Measurements from ENCODE around the gene DOK6. TPM values are rescaled to one million over a fixed set of nuclear protein-coding genes. Genes with fewer than 3 reads are reported as not detected.

The DOK6 gene
- total RNA-seq, 2 experiments from 2014 or later = not detected

DNA sequence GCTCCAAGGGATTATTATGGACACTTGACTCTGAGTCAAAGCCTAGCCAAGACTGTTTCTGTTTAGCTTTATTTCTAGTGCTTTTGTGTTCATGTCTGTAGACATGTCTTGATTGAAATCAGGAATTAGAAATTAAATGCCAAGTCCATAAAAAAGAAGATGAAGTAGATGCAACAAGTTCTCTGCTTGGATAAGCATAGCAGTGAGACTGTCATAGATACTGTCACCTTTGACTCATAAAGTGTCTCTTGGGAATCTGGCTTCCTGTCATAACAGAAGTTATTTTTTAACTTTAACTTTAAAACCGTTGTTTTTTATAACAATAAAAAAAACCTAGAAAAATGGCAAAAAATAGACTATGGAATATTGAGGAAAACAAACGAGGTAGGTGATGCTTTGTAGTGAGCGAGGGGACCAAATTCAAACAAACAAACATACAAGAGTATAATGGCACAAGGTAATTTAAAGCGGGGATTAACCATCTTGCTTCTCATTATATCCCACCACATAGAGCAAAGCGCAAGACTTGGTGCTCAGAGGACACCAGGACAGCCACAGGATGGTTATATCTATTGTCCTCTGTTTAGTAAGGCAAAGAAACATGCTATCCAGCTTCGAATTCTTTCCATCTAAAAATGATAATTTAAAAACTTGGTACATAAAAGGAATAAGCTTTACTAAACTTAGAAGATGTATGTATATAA lies 482.4 kb downstream of the DOK6 start:
- peaks cover 2% of the 10 kb centered on the region for H3K9me3 Mint-ChIP-seq
- H3K36me3 Mint-ChIP-seq (ENCODE audit: low read depth) = peaks cover 83% of the 10 kb centered on the region
- ChIA-PET CTCF (interaction anchor here (0.6 kb wide), 1 partner anchor 94 kb away, joined by 3 read pairs; no protein-coding TSS in a partner anchor), POLR2A (interaction anchor here (0.6 to 1.5 kb wide), 3 partner anchors 15 to 127 kb away, joined by 3 to 5 read pairs (median 3); no protein-coding TSS in a partner anchor)
- DNase-seq = no peak
- intact Hi-C loops (cut with DNase I, micrococcal nuclease) = no loop called here
- H3K27ac ChIP-seq (ENCODE audit: low read depth in 1 of 2, low read length in 2 of 2) = no peak overlapping the region
- H3K4me1 Mint-ChIP-seq (ENCODE audit: low read depth) = peaks cover 85% of the 10 kb centered on the region
- no peaks in the 10 kb centered on the region for H3K27me3 ChIP-seq (ENCODE audit: control insufficient read depth in 1 of 2, insufficient read depth in 2 of 2, low read length in 2 of 2)
- H3K4me1 ChIP-seq (ENCODE audit: insufficient read depth, low read length) = peaks cover 28% of the 10 kb centered on the region
- H3K9me3 ChIP-seq (ENCODE audit: control insufficient read depth in 1 of 2, insufficient read depth in 1 of 2, low read length in 2 of 2) = no peaks in the 10 kb centered on the region
- H3K36me3 ChIP-seq (ENCODE audit: insufficient read depth, low read length) = peaks cover 14% of the 10 kb centered on the region
- H3K4me3 Mint-ChIP-seq = no peak overlapping the region
- no peak overlapping the region for H3K4me3 ChIP-seq (ENCODE audit: low read length)
- no peak for ATAC-seq (ENCODE audit: poor library complexity)
- H3K27me3 Mint-ChIP-seq = no peaks in the 10 kb centered on the region
- H3K27ac Mint-ChIP-seq = peak overlapping the region; percentile 91
- TF ChIP-seq CTCF (IDR thresholded peaks at IDR 0.05) = no peak

DNA sequence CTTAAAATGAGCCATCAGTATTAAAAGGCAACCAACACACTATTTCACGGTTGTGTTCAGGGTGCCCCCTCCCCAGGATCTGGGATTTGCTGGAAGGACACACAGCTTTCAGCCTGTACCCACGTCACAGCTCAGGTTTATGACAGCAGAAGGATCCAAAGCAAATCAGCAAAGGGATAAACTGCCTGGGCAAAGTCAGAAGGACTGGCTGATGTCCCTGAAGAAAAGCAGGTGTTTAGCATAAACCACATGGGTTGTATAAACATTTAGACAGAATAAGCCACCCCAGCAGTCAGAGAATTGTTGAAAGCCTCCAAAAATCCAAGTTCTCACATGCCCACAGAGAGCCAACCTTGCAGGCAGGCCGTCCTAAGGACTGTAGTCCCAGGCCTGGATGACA lies 483.1 kb downstream of the DOK6 start:
- no peak overlapping the region for H3K4me3 ChIP-seq (ENCODE audit: low read length)
- intact Hi-C loops (cut with DNase I, micrococcal nuclease) = no loop called here
- H3K9me3 ChIP-seq (ENCODE audit: control insufficient read depth in 1 of 2, insufficient read depth in 1 of 2, low read length in 2 of 2) = no peaks in the 10 kb centered on the region
- peaks cover 83% of the 10 kb centered on the region for H3K4me1 Mint-ChIP-seq (ENCODE audit: low read depth)
- peak overlapping the region; percentile 91 for H3K27ac Mint-ChIP-seq
- H3K36me3 ChIP-seq (ENCODE audit: insufficient read depth, low read length) = peaks cover 9% of the 10 kb centered on the region
- H3K27me3 Mint-ChIP-seq = no peaks in the 10 kb centered on the region
- ChIA-PET POLR2A (interaction anchor here (1.5 kb wide), 1 partner anchor 15 kb away, joined by 5 read pairs; no protein-coding TSS in a partner anchor), CTCF (no interaction called here)
- no peak for DNase-seq
- no peak for TF ChIP-seq CTCF (IDR thresholded peaks at IDR 0.05)
- no peak overlapping the region for H3K27ac ChIP-seq (ENCODE audit: low read depth in 1 of 2, low read length in 2 of 2)
- H3K4me3 Mint-ChIP-seq = no peak overlapping the region
- peaks cover 2% of the 10 kb centered on the region for H3K9me3 Mint-ChIP-seq
- H3K4me1 ChIP-seq (ENCODE audit: insufficient read depth, low read length) = peaks cover 28% of the 10 kb centered on the region
- ATAC-seq (ENCODE audit: poor library complexity) = no peak
- H3K27me3 ChIP-seq (ENCODE audit: control insufficient read depth in 1 of 2, insufficient read depth in 2 of 2, low read length in 2 of 2) = no peaks in the 10 kb centered on the region
- peaks cover 79% of the 10 kb centered on the region for H3K36me3 Mint-ChIP-seq (ENCODE audit: low read depth)

- H3K4me1 Mint-ChIP-seq (ENCODE audit: low read depth) = peaks cover 83% of the 10 kb centered on the region
- CTCF ChIA-PET = interaction anchor here (1.1 kb wide), 1 partner anchor 69 kb away, joined by 3 read pairs; no protein-coding TSS in a partner anchor
- peak overlapping the region in 1 of 2 donors; percentile 20 for H3K27ac ChIP-seq (ENCODE audit: low read depth in 1 of 2, low read length in 2 of 2)
Observed at GRCh38 chr18:69885355-69885754, 484.7 kb downstream of the DOK6 start.

More at GRCh38 chr18:69885355-69885754, 484.7 kb downstream of the DOK6 start:
- no peaks in the 10 kb centered on the region for H3K9me3 Mint-ChIP-seq
- ATAC-seq (ENCODE audit: poor library complexity) = no peak
- no peaks in the 10 kb centered on the region for H3K9me3 ChIP-seq (ENCODE audit: control insufficient read depth in 1 of 2, insufficient read depth in 1 of 2, low read length in 2 of 2)
- H3K36me3 ChIP-seq (ENCODE audit: insufficient read depth, low read length) = peaks cover 5% of the 10 kb centered on the region
- peak overlapping the region; percentile 91 for H3K27ac Mint-ChIP-seq
- POLR2A ChIA-PET = interaction anchor here (1.7 to 1.8 kb wide), 2 partner anchors 12 to 71 kb away, joined by 5 read pairs; no protein-coding TSS in a partner anchor
- no peak for DNase-seq
- intact Hi-C loops (cut with DNase I, micrococcal nuclease) = no loop called here
- H3K4me1 ChIP-seq (ENCODE audit: insufficient read depth, low read length) = peaks cover 34% of the 10 kb centered on the region
- H3K36me3 Mint-ChIP-seq (ENCODE audit: low read depth) = peaks cover 79% of the 10 kb centered on the region
- no peaks in the 10 kb centered on the region for H3K27me3 ChIP-seq (ENCODE audit: control insufficient read depth in 1 of 2, insufficient read depth in 2 of 2, low read length in 2 of 2)
- H3K4me3 ChIP-seq (ENCODE audit: low read length) = no peak overlapping the region
- no peak for TF ChIP-seq CTCF (IDR thresholded peaks at IDR 0.05)
- peak overlapping the region; percentile 46 for H3K4me3 Mint-ChIP-seq
- no peaks in the 10 kb centered on the region for H3K27me3 Mint-ChIP-seq

Data from CD4-positive, alpha-beta T cell (primary cell).